HTR-8/SVneo (cell line): ENCODE data around the gene RETN.
A peak's percentile ranks its signal among the peaks of the same experiment; 100 is the strongest.

Source experiments
- DNase-seq: peaks from one replicate; pipeline ENCODE4 v3.0.0; 2011; ENCODE audit warnings: low spot score, mixed read lengths; ENCODE audit not compliant: insufficient read length
- FAIRE-seq: peaks from 2 replicates; lab custom pipeline; 2011; peaks lifted over from hg19 to GRCh38; lab: Jason Lieb, UNC

RETN gene, protein sequence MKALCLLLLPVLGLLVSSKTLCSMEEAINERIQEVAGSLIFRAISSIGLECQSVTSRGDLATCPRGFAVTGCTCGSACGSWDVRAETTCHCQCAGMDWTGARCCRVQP

DNA sequence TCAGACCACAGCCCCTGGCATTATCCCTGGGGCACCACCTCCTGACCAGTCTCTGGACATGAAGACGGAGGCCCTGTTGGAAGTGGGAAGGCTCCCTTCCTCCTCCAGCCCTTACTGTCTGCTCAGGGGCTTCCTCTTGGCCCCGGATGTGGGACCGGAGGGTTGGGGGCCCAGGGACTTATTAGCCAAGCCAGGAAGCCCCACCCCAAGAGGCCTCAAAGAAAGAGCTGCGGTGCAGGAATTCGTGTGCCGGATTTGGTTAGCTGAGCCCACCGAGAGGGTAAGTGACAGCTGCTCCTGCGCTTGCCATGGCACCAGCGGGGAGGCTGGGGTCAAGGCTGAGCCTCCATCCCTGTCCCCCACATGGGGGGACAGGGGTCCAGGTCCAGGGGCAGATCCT is at the start of gene RETN:
RETN (plus strand) TSS at position 208 of the 400 bp plus-strand sequence. CDS start 278 bp downstream, outside the sequence.
- DNase-seq (no peak), FAIRE-seq (no peak)

DNA sequence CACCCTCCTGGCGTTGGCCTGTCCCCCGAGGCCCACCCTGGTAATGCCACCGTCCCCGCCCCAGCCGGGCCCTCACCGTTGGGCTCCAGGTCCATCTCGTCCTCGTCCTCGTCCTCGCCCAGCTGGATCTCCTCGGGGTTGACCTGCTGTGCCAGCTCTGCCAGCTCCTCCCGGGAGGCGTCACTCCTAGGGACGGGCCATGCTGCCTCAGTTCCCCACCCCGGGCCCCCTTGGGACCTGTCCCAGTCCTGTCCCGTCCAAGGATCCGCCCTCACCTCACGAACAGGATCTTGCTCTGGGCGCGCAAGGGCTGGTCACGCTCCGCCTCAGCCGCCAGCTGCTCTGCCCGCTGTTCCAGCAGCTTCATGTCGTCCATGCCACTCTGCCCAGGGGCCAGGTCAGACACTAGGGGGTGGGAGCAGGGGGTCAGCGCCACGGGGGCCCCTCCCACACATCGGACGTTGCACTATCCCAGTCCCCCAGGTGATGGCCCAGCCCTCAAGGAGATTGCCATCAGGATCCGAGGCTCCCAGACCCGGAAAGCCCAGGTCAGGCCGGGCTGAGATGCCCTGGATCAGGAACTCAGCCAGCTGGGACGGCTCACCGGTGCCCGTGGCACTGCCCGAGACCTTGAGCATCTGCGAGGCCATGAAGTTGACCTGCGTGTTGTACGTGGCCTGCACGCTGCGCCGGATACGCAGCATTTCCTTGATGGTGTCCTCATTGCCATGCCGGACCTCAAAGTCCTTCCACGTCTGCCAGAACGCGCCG is 49.0 kb upstream of the RETN start:
- FAIRE-seq (no peak), DNase-seq (no peak)

DNA sequence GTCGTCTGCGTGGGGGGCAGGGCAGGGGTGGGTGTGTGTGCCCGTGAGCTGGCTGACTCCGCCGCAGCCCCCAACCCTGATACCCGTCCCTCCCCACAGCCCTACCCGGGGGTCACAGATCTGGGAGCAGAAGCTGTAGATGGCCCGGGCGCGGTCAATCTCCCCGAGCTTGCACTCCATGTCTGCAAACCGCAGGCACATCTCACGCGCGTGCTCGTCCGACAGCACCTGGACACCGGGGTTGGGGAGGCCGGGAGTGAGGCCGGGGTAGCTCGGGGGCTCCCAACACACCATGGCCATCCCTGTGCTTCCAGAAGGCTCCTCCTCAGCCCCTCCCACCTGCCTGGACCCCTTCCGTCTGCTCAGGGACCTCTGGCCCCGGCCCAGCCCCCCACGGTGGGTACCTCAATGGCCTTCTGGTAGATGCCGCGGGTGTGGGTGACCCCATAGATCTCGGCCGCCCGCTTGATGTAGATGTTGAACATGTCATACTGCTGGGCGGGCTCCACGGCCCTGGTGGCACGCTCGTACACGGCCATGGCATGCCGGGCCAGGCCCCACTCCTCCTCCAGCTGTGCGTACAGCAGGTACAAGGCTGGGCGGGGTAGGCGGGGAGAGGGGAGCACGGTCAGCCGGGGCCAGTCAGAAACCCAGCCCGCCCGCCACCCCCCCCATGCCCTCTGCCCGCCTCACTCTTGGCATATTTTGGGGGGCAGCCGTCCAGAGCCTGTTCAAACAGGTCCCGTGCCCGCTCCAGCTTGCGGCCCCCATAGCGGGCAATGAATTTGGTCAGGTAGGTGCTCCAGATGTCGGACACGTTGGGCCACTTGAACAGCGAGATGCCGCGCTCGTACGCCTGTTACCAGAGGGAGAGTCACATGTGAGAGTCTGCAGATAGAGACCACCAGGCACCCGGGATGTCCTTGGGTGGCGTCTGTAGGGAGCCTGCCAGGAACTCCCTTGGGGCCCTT is 48.1 kb upstream of the RETN start:
- no peak for FAIRE-seq
- no peak for DNase-seq

DNA sequence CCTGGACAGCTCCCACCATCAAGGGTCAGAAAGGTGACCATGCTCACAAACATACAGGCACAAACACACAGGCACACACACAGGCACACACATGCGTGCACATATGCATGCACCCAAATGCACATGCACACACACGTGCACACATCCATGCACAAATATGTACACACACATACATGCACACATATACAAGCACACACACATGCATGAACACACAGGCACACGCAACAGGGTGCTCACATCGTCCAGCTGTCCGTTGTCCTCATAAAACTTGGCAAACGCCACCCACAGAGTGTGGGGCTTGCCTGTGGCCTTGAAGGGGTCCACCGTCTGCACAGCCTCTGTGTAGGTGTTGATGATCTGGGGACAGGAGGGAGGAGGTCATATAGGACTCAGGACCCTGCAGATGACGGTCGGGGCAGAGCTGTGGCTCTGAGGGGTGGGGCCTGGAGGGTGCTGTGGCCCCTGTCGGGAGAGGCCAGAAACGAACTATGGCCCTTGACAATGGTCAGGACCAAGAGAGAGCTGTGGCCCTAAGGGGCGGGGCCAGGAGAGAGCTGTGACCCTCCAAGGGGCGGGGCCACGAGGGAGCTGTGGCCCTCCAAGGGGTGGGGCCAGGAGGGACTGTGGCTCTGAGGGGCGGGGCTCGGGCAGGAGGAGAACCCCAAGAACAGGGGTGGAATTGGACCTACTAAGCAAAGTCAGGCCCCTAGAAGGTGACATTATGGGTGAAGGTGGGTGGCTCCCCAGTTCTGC is 45.7 kb upstream of the RETN start:
- DNase-seq (no peak), FAIRE-seq (peak; percentile 81)

DNA sequence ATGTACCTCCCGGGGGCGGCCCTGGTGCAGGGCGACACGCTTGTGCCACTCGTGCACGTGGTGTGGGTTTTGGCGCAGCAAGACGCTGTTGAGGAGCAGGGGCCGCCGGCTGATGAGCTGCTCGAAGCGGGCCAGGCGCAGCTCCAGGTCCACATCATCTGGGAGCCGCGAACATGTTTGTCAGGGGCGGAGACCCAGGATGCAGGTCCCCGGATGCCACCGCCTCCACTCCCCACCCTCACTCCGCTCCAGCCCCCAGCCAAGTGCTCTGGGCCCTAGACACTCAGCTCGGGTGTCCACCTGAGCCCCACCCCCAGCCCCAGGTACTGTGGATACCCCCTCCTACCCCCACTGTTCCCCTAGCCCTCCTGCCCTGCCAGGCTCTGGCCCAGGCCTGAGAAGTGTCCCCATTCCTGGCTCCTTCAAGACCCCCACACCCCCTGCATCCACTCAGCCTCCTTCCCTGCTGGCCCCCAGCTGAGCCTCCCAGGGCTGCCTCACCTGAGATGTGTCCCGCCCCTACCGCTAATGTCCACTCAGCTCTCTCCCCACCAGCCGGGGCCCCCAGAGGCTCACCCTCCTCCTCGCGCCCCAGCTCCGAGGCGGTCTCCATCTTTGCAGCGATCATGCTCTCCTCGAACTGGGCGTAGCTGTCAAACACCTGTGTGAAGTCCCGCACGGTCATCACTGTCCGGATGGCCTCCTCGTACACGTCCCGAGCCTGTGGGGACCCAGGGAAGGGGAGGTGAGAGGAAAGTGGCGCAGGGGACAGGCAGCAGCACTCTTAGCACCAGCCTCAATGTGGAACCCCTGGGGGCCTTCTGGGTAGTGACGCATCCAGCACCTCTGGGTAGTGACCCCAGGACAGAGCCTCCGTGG is 44.9 kb upstream of the RETN start:
- DNase-seq (no peak), FAIRE-seq (no peak)

DNA sequence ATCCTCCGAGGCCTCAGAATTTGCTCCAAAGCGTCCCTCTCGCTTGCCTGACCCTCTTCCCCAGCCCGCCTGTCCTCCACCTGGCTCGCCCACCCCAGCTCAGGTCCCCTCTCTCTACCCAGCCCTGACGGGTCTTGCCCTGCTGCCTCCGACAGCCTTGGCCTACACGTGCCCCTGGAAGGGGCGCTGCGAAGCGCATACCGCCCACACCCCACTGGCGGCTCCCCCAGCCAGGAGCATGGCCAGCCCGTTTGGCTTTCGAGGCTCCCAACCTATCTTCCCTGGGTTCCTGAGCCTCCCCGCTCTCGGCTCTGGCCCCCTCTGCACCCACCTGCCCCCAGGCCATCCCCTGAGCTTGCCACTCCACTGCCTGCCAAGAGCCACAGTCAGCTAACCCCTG is 44.0 kb upstream of the RETN start:
- no peak for DNase-seq
- no peak for FAIRE-seq

DNA sequence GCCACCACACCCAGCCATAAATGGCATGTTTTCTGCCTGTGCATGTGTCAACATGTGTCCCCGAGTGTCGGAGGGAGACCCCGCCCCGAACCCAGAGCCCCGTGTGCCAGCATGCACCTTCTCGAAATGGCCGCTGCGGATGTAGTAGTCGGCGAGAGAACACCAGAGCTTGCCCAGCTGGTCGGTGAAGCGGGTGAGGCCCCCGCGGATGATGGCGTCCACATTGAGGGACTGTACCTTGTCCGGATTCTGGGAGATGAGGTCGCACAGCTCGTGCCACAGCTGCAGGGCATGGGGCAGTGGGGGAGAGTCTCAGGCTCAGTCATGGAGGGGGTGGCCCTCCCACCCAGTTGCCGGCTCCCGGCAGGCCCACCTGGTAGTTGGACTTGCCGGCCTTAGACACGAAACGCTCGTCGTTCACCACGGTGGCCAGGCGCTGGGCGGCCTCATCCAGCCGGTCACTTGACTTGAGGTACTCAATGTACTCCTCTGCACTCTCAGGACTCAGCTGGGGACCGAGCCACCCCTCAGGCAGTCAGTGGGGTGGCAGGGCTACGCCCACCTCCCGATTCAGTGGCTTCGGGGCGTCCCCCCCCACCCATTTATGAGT is 43.0 kb upstream of the RETN start:
- DNase-seq (no peak), FAIRE-seq (no peak)

DNA sequence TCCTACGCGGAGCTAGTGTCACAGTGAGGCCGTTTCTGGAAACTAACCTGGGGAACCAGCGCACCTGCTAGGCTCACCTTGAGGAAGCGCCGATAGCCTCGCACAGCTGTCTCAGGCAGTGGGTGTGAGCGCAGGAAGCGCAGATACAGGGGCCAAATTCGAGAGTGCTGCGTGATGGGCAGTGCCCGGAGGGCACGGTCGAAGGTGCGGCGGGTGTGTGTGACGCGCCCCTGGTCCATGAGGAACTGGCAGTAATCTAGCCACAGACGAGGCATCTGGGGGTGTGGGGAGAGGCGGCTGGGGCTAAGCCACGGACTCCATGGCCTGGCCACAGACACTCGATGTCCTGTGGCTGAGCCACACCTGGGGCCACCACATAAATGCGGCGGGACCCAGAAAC is 41.7 kb upstream of the RETN start:
- DNase-seq (no peak), FAIRE-seq (no peak)

DNA sequence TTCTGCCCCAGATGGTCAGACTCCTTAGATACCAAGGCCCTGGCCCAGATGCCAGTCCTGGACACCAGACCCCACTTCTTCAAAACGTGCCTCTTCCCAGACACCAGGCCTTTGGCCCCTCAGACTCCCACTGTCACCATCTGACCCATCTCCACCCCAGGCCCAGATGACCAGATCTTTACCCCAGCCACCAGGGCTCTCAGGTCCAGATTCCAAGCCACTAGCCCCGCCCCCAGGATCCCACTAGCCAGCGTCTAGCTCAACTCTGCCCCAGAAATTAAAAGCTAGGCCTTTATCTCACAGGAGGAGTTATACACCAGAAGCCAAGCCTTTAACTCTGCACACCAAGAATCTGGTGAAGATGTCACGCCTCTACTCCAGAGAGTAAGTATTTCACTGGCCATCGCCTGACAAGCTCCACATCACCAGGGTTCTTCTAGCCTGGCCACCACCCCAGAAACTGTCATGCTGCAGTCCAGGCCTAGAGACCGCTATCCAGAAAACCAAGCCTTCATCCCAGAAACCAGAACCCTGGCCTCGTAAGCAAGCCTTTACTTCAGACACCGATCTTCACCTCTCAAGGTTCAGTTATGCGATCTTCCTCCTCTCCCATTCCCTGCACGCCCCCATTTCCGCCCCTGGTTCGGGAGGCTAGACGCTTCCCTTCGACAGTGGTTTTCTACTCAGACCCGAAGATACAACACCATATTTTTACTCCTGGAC is 40.1 kb upstream of the RETN start:
- DNase-seq (no peak), FAIRE-seq (peak; percentile 16)

DNA sequence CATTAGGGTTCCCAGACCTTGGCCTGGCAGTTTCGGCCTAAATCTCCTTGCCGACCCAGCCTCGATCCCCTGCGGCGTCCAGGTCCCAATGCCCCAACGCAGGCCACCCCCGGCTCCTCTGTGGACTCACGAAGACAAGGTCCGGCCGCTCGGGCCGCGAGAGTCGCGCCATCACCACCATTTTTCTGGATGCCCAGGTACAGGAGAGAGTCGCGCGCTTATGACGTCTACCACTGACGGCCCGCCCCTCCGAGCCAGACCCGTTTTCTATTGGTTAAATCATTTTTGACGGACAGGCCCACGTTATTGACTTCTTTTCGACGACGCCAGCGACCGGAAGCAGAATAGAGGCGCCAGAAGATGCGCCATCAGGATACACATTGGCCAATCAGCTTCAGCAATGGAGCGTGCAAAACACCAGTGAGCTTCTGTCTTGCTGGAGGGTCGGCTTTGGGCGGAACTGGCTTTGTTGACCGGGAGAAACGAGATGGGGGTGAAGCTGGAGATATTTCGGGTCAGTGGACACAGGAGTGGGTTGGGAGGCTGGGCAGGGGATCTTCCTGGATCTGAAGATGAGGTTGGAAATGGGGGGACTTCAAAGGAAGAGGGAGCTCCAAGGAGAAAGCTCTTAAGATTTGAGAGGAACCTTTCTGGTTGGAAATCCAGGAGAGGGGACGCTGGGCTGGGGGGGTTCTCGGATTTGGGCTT is 39.3 kb upstream of the RETN start, which contains the start of the genes PET100 and XAB2:
PET100 (plus strand) TSS at position 447 of the 708 bp plus-strand sequence; CDS start at position 488, 41 bp downstream.
XAB2 (minus strand) TSS at position 199 of the 708 bp plus-strand sequence; CDS start at position 181, 18 bp downstream.
- FAIRE-seq (peak; percentile 94), DNase-seq (peak; percentile 100)

DNA sequence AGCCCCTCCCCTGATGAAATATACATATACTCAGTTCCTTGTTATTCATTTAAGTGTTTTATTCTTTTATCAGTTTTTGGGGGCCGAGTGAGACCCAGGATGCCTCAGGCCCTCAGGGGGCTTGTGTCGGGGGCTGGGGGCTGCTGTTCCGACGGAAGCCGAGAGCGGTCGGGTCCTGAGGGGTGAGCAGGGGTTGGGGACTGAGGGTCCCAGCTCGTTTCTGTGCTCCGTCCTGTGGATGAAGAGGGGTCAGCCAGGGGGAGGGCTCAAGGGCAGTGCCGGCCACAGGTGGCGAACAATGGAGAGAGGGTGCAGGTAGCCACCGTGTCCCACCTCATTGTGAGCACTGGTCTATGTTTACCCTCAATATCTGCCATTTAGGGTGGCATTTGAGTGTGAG is 37.3 kb upstream of the RETN start:
- DNase-seq (no peak), FAIRE-seq (no peak)

DNA sequence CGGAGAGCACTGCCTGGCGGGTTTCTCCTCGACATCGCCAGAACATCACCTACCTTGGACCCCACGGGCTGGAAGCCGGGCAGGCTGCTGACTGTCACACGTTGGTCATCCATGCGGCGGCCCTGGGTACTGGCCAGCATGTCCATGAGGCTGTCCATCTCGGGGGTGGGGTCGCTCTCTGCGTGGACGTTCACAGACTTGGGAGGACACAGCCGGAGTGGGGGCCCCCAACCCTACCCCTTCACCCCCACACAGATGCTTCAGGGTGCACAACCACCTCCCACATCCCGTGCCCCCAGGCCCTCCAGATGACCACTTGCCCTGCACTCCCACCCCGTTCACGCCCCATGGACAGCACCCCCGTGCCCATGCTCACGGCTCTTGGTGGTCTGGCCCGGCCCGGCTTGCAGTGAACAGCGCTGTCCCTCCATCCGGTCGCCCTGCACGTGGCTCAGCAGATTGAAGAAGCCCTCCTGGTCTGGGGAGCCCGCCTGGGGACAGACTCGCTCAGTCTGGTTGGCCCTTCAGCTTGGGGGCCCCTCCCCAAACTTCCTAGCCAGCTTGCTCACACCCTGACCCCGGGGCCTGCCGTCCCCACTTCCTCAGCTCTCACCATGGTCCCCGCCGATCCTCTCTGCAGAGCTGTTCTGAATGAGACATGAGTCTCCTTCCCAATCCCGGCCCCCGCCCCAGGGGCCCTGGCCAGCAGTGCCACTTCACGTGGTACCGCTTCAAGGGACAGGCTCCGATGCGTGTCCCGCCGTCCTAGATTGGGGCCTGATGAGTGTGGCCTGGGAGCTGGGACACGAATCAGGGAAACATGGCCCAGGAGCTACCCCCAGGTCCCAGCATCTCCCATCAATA is 36.3 kb upstream of the RETN start:
- no peak for DNase-seq
- no peak for FAIRE-seq

DNA sequence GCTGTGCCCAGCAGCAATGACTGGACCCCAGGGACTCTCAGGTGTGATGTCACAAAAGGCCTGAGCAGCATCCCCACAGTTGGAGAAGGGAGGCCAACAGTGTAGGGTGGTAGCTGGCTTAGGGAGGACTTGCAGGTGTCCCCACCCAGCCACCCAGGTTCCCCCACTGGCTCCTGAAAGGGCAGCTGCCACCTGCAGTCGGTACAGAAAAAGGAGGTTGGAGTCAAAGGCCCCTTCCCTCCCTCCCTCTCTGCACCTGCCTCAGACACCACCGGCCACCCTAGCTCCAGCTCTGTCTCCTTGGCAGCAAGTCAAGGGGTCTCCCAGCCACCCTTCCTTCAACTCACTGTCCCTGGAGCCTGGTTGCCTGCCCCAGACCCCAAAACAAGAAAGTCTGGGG is 35.2 kb upstream of the RETN start, which contains the start of gene PCP2:
PCP2 (minus strand) TSS at position 22 of the 400 bp plus-strand sequence. CDS start 262 bp downstream, outside the sequence.
- DNase-seq (no peak), FAIRE-seq (no peak)

DNA sequence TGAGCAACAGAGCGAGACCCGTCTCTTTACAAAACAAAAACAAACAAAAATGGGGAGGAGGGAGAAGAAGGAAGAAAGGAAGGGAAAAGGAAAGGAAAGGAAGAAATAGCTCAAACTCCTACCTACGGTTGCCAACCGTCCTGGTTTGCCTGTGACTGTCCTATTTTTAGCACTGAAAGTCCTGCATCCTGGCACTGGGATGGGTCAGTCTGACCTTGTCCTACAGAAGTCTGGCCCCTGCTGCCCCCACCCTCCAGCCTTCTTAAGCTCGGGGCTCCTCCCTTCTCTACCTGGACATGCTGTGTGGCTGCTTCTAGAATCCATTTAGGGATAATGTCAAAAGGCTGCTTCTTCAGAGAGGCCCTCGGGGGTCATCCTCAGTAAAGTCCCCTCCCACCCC is 33.2 kb upstream of the RETN start:
- FAIRE-seq (no peak), DNase-seq (no peak)

DNA sequence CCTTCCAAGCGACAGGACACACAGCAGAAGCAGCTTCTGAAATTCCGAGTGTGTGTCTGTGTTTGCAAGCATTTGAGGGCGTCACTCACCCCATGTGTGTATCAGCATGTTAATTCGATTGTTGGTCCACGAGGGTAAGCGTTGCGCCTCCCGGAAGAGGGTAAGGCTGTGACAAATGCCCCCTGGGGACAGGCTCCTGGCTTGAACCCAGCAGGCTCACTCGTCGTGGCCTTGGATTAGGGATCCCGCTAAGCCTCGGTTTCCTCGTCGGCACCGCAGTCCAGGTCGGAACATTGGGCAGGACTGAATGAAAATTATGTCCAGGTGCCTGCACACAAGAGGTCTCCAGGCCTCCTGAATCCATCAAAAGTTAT is 32.5 kb upstream of the RETN start:
- FAIRE-seq, result no peak
- no peak for DNase-seq

DNA sequence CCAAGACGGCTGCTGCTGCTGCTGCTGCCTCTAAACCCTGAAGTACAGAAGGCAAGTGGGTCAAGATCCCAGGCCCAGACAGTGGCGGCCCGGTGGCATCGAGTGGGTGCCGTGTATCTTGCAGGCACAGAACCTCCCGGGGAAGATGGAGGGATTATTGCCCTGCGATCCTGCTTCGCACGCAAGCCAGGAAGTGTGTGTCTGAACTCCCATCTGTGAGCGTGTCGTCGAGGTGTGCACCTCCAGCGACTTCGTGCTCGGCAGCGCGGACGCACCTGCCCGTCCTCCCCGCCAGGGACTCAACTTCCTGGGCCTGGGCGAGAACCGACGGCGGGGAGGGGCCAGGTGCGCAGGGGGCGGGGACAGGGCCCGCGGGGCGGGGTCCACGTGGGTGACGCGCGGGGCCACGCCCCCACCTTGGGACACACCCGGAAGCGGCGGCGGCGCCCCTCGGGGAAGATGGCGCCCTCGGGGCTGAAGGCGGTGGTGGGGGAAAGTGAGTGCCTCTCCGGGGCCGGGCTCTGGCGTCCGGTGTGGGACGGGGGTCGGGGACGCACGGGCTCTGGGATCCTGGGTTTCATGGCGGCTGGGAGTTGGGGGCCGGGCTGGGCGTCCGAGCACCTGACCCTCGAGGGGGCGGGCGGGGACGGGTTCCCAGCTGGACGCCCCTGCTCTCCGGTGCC is 32.0 kb upstream of the RETN start, which contains the start of gene STXBP2:
STXBP2 (plus strand) TSS at position 420 of the 683 bp plus-strand sequence; CDS start at position 460, 40 bp downstream.
- DNase-seq, result no peak
- FAIRE-seq, result no peak
